Measurements from ENCODE around the gene COPS7A.

GRCh38 chr12:6698352-6699046, 25.3 kb upstream of the COPS7A start:
- TF ChIP-seq, protein P1, sequence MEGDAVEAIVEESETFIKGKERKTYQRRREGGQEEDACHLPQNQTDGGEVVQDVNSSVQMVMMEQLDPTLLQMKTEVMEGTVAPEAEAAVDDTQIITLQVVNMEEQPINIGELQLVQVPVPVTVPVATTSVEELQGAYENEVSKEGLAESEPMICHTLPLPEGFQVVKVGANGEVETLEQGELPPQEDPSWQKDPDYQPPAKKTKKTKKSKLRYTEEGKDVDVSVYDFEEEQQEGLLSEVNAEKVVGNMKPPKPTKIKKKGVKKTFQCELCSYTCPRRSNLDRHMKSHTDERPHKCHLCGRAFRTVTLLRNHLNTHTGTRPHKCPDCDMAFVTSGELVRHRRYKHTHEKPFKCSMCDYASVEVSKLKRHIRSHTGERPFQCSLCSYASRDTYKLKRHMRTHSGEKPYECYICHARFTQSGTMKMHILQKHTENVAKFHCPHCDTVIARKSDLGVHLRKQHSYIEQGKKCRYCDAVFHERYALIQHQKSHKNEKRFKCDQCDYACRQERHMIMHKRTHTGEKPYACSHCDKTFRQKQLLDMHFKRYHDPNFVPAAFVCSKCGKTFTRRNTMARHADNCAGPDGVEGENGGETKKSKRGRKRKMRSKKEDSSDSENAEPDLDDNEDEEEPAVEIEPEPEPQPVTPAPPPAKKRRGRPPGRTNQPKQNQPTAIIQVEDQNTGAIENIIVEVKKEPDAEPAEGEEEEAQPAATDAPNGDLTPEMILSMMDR (conservative IDR thresholded peaks at IDR 0.05 in 1 of 2, IDR thresholded peaks at IDR 0.05 in 1 of 2; ENCODE audit: low read depth in 1 of 2, low read length in 2 of 2): no peak
- no peak for TF ChIP-seq EZH2 (IDR thresholded peaks at IDR 0.05; ENCODE audit: low read length, missing control alignments)
